Pancreas (tissue), 10 donors: ENCODE data around the gene CCDC200. TPM values are rescaled to one million over a fixed set of nuclear protein-coding genes. Genes with fewer than 3 reads are reported as not detected.

Experiments used
- ATAC-seq, 4 donors: fragments of 200-7000 bp; cut with Tn5 transposase; one replicate each; pipeline versions ENCODE4 v1.8.0 to v1.9.1; 2020; ENCODE audit warnings: mild to moderate bottlenecking in 4 of 4, moderate library complexity in 4 of 4
- DNase-seq, 6 donors: peaks; one replicate each; pipeline ENCODE4 v3.0.0-alpha.2; 2020
- FAIRE-seq: peaks from 2 replicates; lab custom pipeline; 2012; peaks lifted over from hg19 to GRCh38; lab: Jason Lieb, UNC
- H3K27ac ChIP-seq, 4 donors: fragments of 200-600 bp; sonication (generic); 1 replicate in 3 of 4; 2 replicates in 1 of 4; pipeline versions ENCODE4 v1.5.0 to v1.8.0; 2020
- H3K27me3 ChIP-seq, 4 donors: fragments of 200-600 bp; one replicate each; pipeline ENCODE4 v1.8.0; 2021
- H3K36me3 ChIP-seq, 3 donors: fragments of 200-600 bp; sonication (generic) in 1 of 3; one replicate each; pipeline versions ENCODE4 v1.5.0 to v1.8.0; 2020 to 2021
- H3K4me1 ChIP-seq, 3 donors: fragments of 200-600 bp; one replicate each; pipeline ENCODE4 v1.8.0; 2021
- H3K4me3 ChIP-seq, 4 donors: fragments of 200-600 bp; sonication (generic) in 2 of 4; one replicate each; pipeline versions ENCODE4 v1.5.0 to v1.8.0; 2020 to 2021
- H3K9me3 ChIP-seq, 4 donors: fragments of 200-600 bp; one replicate each; pipeline ENCODE4 v1.8.0; 2021
- WGBS, 2 donors: extraction: QIAGEN DNeasy Blood & Tissue Kit; methylation state at CpG; one replicate each; pipeline ENCODE4 v1.1.7; 2013; 5-methylcytosine and 5-hydroxymethylcytosine counted together
- intact Hi-C, 3 donors: fragments of 100-400 bp; cut with DNase I; formaldehyde crosslinking; loops; one replicate each; pipeline versions ENCODE4 v1.11.1 to v1.14.2; 2022
- polyA plus RNA-seq, 2 donors: library from polyadenylated mRNA; stranded (reverse); fragments of 200-250 nt; gene quantifications; one replicate each; pipeline ENCODE4 v1.2.3, GENCODE V29; 2013
- total RNA-seq, 6 donors: library from RNA; stranded (reverse); fragmentation: NEBNext Ultra II Directional in 4 of 6; extraction: Animal tissue kit (Norgen Biotek cat#: 25700) in 4 of 6; gene quantifications; one replicate each; pipeline versions ENCODE4 v1.2.1 to v1.2.4, GENCODE V29; 2021 to 2023
- TF ChIP-seq, protein P1 (sequence below), 4 donors: fragments of 200-600 bp; sonication (generic) in 3 of 4; IDR thresholded peaks; one replicate each; pipeline versions ENCODE4 v1.5.0 to v1.8.0; 2021; ENCODE audit warnings: antibody characterized with exemption in 4 of 4
- donor health status: healthy with polysubstance abuse.
- donor health status: DM: no; HTN: no; CAD: no; lungs with moderate emphysema.
- donor health status: DM: no; HTN: no; CAD: no.
- donor health status: control.
- donor health status: control.
- donor health status: Bipolar disorder and iron deficiency.
- donor health status: DM: yes; HTN: yes; CAD: no.
- donor health status: DM: no; HTN: no; CAD: no.
- donor health status: DM: no; HTN: no; CAD: no.
- donor health status: DM: yes; HTN: yes; CAD: no.

Gene CCDC200
- total and polyA plus RNA-seq, 8 donors = 0.26 to 0.80 (median 0.51) TPM; not detected in 5

DNA sequence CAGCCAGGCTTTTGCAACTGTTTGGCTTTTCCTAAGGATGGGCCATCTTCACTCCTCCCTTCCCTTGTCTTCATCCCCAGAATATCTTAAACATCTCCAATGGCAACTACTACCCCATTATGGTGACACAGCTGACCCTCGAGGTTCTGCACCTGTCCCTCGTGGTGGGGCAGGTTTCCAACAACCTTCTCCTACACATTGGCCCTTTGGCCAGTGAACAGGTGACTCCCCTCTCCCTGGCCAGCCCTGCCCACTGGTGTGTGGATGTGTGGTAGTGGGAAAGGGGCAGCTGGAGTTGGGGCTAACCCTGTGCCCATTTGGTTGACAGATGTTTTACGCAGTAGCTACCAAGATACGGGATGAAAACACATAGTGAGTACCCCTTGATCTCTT lies 12.1 kb downstream of the CCDC200 start:
- Histone ChIP-seq H3K4me3 (no peak overlapping the region), H3K27me3 (no peaks in the 10 kb centered on the region), H3K36me3 (no peaks in the 10 kb centered on the region), H3K4me1 (peaks cover 8 to 27% (median 15%) of the 10 kb centered on the region in 3 donors), H3K27ac (no peak overlapping the region), H3K9me3 (no peaks in the 10 kb centered on the region)
- FAIRE-seq (no peak), ATAC-seq (no peak), DNase-seq (no peak)
- TF ChIP-seq, protein P1, sequence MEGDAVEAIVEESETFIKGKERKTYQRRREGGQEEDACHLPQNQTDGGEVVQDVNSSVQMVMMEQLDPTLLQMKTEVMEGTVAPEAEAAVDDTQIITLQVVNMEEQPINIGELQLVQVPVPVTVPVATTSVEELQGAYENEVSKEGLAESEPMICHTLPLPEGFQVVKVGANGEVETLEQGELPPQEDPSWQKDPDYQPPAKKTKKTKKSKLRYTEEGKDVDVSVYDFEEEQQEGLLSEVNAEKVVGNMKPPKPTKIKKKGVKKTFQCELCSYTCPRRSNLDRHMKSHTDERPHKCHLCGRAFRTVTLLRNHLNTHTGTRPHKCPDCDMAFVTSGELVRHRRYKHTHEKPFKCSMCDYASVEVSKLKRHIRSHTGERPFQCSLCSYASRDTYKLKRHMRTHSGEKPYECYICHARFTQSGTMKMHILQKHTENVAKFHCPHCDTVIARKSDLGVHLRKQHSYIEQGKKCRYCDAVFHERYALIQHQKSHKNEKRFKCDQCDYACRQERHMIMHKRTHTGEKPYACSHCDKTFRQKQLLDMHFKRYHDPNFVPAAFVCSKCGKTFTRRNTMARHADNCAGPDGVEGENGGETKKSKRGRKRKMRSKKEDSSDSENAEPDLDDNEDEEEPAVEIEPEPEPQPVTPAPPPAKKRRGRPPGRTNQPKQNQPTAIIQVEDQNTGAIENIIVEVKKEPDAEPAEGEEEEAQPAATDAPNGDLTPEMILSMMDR (IDR thresholded peaks at IDR 0.05) = no peak
- WGBS, 2 donors = 40 to 56% methylated on average over 4 of the region's 4 CpGs
- intact Hi-C loops = loop anchor here in 1 of 3 donors (10.0 kb wide), 1 partner anchor 212 kb away; the partner anchor contains the start of gene IFI35

DNA sequence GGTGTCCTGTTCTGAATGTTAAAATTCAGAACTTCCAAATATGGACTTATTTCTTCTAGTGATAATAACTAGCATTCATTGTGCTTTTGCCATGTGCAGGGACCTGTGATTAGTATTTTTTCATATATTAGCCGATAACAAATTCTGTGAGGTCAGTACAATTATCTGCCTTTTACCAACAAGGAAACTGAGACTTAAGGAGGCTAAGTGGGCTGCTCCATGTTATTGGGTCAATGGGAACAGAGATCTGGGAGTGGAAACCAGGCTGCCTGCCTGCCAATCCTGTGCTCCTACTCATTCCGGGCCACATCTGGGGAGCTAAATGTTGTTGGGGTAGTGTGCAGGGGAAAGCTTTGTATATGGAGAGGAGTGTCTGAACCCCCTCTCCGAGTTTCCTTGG lies 13.1 kb downstream of the CCDC200 start:
- no peaks in the 10 kb centered on the region for H3K27me3 ChIP-seq
- 96 to 97% methylated on average over 3 of the region's 3 CpGs for WGBS, 2 donors
- H3K9me3 ChIP-seq = no peaks in the 10 kb centered on the region
- TF ChIP-seq, protein P1 (IDR thresholded peaks at IDR 0.05) = no peak
- H3K4me3 ChIP-seq = no peak overlapping the region
- ATAC-seq (no peak), DNase-seq (no peak), FAIRE-seq (no peak)
- intact Hi-C loops = loop anchor here in 1 of 3 donors (10.0 kb wide), 1 partner anchor 211 kb away; the partner anchor contains the start of gene IFI35
- H3K4me1 ChIP-seq = peaks cover 8 to 31% (median 21%) of the 10 kb centered on the region in 3 donors
- H3K27ac ChIP-seq = no peak overlapping the region
- H3K36me3 ChIP-seq = no peaks in the 10 kb centered on the region

DNA sequence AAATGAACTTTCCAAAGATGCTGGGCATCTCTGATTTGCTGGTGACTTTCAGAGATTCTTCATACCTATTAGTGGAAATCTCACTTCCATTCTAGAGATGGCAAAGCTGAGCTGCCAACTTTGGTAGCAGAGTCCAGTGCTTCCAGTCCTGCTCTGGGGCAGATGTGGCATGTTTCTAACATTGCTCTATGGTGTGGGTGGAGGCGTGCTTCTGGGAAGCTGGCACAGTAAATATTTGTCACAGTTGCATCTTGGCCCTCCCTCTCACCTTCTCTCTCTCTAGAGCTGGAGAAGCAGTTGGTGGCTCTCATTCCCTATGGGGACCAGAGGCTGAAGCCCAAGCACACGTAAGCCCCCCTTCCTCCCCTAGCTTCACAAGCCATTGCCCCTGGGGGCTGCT lies 14.9 kb downstream of the CCDC200 start:
- ATAC-seq (no peak), DNase-seq (no peak), FAIRE-seq (no peak)
- Histone ChIP-seq H3K4me1 (peaks cover 8 to 31% (median 21%) of the 10 kb centered on the region in 3 donors), H3K36me3 (no peaks in the 10 kb centered on the region), H3K9me3 (no peaks in the 10 kb centered on the region), H3K4me3 (no peak overlapping the region), H3K27ac (peak overlapping the region in 1 of 4 donors; percentile 93), H3K27me3 (no peaks in the 10 kb centered on the region)
- intact Hi-C loops = loop anchor here in 1 of 3 donors (10.0 kb wide), 1 partner anchor 209 kb away; the partner anchor contains the start of gene IFI35
- WGBS, 2 donors = 63 to 74% methylated on average over 2 of the region's 2 CpGs
- TF ChIP-seq, protein P1 (IDR thresholded peaks at IDR 0.05) = no peak

DNA sequence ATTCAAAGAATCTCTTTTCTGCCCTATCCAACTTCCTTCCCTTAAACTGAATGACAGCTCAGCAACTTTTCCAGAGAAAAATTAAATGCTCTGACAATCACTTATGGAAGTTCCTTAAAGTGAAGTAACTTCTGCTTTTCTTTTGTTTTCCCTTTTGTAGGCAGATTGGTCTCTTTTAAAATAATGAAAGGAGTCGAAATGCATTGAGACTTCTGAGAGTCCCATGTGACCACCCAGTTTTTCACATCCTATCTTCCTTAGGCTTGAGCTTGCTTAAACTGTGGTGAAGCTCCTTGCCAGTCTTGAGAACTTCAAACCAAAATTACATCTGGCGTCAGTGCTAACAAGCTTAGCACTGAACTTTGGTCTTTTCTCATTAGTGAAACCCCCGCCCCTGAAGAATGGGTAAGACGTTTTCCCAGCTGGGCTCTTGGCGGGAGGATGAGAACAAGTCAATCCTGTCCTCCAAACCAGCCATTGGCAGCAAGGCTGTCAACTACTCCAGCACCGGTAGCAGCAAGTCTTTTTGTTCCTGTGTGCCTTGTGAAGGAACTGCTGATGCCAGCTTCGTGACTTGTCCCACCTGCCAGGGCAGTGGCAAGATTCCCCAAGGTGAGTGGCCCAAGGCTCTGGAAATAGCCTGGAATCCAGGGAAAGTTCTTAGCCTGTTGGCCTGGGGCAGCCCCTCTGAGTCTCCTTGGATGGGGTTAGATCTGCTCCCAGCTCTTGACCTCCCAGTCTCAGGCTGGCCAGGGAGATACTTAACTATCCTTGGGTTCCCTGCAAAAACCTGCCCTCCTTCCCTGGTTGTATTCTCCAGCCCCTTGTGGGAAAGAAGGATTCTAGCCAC lies 15.6 kb downstream of the CCDC200 start:
- TF ChIP-seq, protein P1 (IDR thresholded peaks at IDR 0.05) = no peak
- DNase-seq (peak in 4 of 6 donors; percentile 45 to 76 (median 57)), ATAC-seq (peak; percentile 28 to 60 (median 36)), FAIRE-seq (no peak)
- WGBS, 2 donors = 26 to 34% methylated on average over 7 of the region's 7 CpGs
- H3K9me3 ChIP-seq = no peaks in the 10 kb centered on the region
- H3K4me1 ChIP-seq = peaks cover 8 to 31% (median 21%) of the 10 kb centered on the region in 3 donors
- peak overlapping the region in 2 of 4 donors; percentile 50 to 70 for H3K4me3 ChIP-seq
- H3K27ac ChIP-seq = peak overlapping the region; percentile 69 to 93 (median 77)
- no peaks in the 10 kb centered on the region for H3K27me3 ChIP-seq
- H3K36me3 ChIP-seq = peaks cover 0 to 7% (median 3%) of the 10 kb centered on the region in 3 donors
- intact Hi-C loops = loop anchor here in 1 of 3 donors (10.0 kb wide), 1 partner anchor 208 kb away; the partner anchor contains the start of gene IFI35
